ENCODE data around the gene SCD5. TPM values are rescaled to one million over a fixed set of nuclear protein-coding genes. Genes with fewer than 3 reads are reported as not detected.

The SCD5 gene
- total and polyA plus RNA-seq, 2 of the 8 experiments (the other 6 are each of a cell fraction or from before 2014, with no cell fraction given), result 0.92 to 1.2 TPM

DNA sequence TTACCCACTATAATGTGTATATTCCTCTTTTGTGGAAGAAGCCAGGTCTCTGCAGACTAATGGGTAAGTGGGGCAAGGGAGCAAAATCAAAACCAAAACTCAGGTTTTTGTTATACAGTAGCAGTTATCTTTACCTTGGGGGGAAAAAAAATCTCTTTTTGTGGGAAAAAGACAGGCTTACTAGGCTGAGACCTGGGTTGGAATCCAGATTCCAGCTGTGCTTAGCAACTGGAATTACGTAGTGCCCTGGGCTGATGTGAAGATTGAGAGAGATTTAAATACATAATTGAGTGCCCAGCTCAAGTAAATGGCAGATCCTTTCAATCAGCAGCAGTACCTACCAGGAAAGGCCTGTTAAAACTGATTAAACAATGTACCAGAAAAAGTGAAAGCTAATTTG, 15.4 kb upstream of the SCD5 start (continued):
- TF ChIP-seq, protein P1, sequence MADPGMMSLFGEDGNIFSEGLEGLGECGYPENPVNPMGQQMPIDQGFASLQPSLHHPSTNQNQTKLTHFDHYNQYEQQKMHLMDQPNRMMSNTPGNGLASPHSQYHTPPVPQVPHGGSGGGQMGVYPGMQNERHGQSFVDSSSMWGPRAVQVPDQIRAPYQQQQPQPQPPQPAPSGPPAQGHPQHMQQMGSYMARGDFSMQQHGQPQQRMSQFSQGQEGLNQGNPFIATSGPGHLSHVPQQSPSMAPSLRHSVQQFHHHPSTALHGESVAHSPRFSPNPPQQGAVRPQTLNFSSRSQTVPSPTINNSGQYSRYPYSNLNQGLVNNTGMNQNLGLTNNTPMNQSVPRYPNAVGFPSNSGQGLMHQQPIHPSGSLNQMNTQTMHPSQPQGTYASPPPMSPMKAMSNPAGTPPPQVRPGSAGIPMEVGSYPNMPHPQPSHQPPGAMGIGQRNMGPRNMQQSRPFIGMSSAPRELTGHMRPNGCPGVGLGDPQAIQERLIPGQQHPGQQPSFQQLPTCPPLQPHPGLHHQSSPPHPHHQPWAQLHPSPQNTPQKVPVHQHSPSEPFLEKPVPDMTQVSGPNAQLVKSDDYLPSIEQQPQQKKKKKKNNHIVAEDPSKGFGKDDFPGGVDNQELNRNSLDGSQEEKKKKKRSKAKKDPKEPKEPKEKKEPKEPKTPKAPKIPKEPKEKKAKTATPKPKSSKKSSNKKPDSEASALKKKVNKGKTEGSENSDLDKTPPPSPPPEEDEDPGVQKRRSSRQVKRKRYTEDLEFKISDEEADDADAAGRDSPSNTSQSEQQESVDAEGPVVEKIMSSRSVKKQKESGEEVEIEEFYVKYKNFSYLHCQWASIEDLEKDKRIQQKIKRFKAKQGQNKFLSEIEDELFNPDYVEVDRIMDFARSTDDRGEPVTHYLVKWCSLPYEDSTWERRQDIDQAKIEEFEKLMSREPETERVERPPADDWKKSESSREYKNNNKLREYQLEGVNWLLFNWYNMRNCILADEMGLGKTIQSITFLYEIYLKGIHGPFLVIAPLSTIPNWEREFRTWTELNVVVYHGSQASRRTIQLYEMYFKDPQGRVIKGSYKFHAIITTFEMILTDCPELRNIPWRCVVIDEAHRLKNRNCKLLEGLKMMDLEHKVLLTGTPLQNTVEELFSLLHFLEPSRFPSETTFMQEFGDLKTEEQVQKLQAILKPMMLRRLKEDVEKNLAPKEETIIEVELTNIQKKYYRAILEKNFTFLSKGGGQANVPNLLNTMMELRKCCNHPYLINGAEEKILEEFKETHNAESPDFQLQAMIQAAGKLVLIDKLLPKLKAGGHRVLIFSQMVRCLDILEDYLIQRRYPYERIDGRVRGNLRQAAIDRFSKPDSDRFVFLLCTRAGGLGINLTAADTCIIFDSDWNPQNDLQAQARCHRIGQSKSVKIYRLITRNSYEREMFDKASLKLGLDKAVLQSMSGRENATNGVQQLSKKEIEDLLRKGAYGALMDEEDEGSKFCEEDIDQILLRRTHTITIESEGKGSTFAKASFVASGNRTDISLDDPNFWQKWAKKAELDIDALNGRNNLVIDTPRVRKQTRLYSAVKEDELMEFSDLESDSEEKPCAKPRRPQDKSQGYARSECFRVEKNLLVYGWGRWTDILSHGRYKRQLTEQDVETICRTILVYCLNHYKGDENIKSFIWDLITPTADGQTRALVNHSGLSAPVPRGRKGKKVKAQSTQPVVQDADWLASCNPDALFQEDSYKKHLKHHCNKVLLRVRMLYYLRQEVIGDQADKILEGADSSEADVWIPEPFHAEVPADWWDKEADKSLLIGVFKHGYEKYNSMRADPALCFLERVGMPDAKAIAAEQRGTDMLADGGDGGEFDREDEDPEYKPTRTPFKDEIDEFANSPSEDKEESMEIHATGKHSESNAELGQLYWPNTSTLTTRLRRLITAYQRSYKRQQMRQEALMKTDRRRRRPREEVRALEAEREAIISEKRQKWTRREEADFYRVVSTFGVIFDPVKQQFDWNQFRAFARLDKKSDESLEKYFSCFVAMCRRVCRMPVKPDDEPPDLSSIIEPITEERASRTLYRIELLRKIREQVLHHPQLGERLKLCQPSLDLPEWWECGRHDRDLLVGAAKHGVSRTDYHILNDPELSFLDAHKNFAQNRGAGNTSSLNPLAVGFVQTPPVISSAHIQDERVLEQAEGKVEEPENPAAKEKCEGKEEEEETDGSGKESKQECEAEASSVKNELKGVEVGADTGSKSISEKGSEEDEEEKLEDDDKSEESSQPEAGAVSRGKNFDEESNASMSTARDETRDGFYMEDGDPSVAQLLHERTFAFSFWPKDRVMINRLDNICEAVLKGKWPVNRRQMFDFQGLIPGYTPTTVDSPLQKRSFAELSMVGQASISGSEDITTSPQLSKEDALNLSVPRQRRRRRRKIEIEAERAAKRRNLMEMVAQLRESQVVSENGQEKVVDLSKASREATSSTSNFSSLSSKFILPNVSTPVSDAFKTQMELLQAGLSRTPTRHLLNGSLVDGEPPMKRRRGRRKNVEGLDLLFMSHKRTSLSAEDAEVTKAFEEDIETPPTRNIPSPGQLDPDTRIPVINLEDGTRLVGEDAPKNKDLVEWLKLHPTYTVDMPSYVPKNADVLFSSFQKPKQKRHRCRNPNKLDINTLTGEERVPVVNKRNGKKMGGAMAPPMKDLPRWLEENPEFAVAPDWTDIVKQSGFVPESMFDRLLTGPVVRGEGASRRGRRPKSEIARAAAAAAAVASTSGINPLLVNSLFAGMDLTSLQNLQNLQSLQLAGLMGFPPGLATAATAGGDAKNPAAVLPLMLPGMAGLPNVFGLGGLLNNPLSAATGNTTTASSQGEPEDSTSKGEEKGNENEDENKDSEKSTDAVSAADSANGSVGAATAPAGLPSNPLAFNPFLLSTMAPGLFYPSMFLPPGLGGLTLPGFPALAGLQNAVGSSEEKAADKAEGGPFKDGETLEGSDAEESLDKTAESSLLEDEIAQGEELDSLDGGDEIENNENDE (IDR thresholded peaks at IDR 0.05; ENCODE audit: insufficient replicate concordance, low read length), result no peak
